ENCODE results near the gene ABLIM3. TPM values are rescaled to one million over a fixed set of nuclear protein-coding genes. Genes with fewer than 3 reads are reported as not detected.

Gene ABLIM3
- 1.1 TPM for polyA plus RNA-seq (ENCODE audit: insufficient read length)
- long read RNA-seq, donor 1 = 0 reads
- long read RNA-seq, donor 2 = 0 reads
- long read RNA-seq, donor 3 = 0 reads
- long read RNA-seq, donor 4 = 0 reads
- long read RNA-seq, donor 5 = 0 reads
- long read RNA-seq, donor 6 = 0 reads
- long read RNA-seq, donor 7 = 0 reads
- long read RNA-seq, donor 8 = 0 reads

GRCh38 chr5:149141224-149141956 lies at the start of gene ABLIM3:
TSS of gene ABLIM3 (plus strand) at chr5:149141493. CDS start at chr5:149142096, 603 bp downstream.
- peak; percentile 39 for DNase-seq

GRCh38 chr5:149093625-149094024 lies 47.7 kb upstream of the ABLIM3 start:
- no peak for DNase-seq

GRCh38 chr5:149094996-149095395 lies 46.3 kb upstream of the ABLIM3 start:
- no peak for DNase-seq

GRCh38 chr5:149099920-149100319 lies 41.4 kb upstream of the ABLIM3 start:
- no peak for DNase-seq

GRCh38 chr5:149100331-149100730 lies 41.0 kb upstream of the ABLIM3 start:
- DNase-seq = no peak

GRCh38 chr5:149108651-149109280 lies 32.5 kb upstream of the ABLIM3 start:
- no peak for DNase-seq

- no peak for DNase-seq
These were observed 30.9 kb upstream of the ABLIM3 start for GRCh38 chr5:149110406-149110805.

- DNase-seq = no peak
These were observed 27.6 kb upstream of the ABLIM3 start for GRCh38 chr5:149113669-149114068.

GRCh38 chr5:149114403-149115312 lies 26.6 kb upstream of the ABLIM3 start:
- peak; percentile 67 for DNase-seq

- DNase-seq = no peak
These were observed 23.3 kb upstream of the ABLIM3 start for GRCh38 chr5:149117970-149118369.

GRCh38 chr5:149118463-149118862 lies 22.8 kb upstream of the ABLIM3 start:
- DNase-seq = no peak

GRCh38 chr5:149121145-149121544 lies 20.1 kb upstream of the ABLIM3 start:
- DNase-seq = no peak

GRCh38 chr5:149123211-149123610 lies 18.1 kb upstream of the ABLIM3 start:
- no peak for DNase-seq

GRCh38 chr5:149125386-149125891 lies 15.9 kb upstream of the ABLIM3 start:
- no peak for DNase-seq

- no peak for DNase-seq
These were observed 14.4 kb upstream of the ABLIM3 start for GRCh38 chr5:149126906-149127305.

- no peak for DNase-seq
These were observed 13.8 kb upstream of the ABLIM3 start for GRCh38 chr5:149127394-149127955.

- no peak for DNase-seq
These were observed 13.0 kb upstream of the ABLIM3 start for GRCh38 chr5:149128023-149128875.

GRCh38 chr5:149129181-149129580 lies 12.1 kb upstream of the ABLIM3 start:
- DNase-seq = no peak

GRCh38 chr5:149130121-149130914 lies 11.0 kb upstream of the ABLIM3 start:
- DNase-seq = no peak

- no peak for DNase-seq
These were observed 8.8 kb upstream of the ABLIM3 start for GRCh38 chr5:149132474-149132873.
